ENCODE data around the gene ZFYVE9. TPM values are rescaled to one million over a fixed set of nuclear protein-coding genes. Genes with fewer than 3 reads are reported as not detected.
"Not testable (repeated sequence)": the region's sequence is repeated elsewhere in the genome, so short reads cannot be mapped to it uniquely, and the experiment has no call there.

The ZFYVE9 gene
- total RNA-seq, 1 experiment from 2014 or later, result 22.5 TPM

GRCh38 chr1:52186449-52186848 lies 44.6 kb downstream of the ZFYVE9 start:
- no peak for DNase-seq (ENCODE audit: low read depth)

GRCh38 chr1:52189898-52190480 lies 48.1 kb downstream of the ZFYVE9 start:
- no peak for DNase-seq (ENCODE audit: low read depth)

- no peak for DNase-seq (ENCODE audit: low read depth)
Observed at GRCh38 chr1:52190500-52191252, 48.8 kb downstream of the ZFYVE9 start.

GRCh38 chr1:52191395-52191965 lies 49.6 kb downstream of the ZFYVE9 start:
- no peak for DNase-seq (ENCODE audit: low read depth)

- no peak for DNase-seq (ENCODE audit: low read depth)
Observed at GRCh38 chr1:52192024-52192423, 50.1 kb downstream of the ZFYVE9 start.

GRCh38 chr1:52192436-52192835 lies 50.5 kb downstream of the ZFYVE9 start:
- DNase-seq (ENCODE audit: low read depth), result no peak

- no peak for DNase-seq (ENCODE audit: low read depth)
Observed at GRCh38 chr1:52193985-52194384, 52.1 kb downstream of the ZFYVE9 start.

- no peak for DNase-seq (ENCODE audit: low read depth)
Observed at GRCh38 chr1:52195161-52195560, 53.3 kb downstream of the ZFYVE9 start.

- DNase-seq (ENCODE audit: low read depth), result no peak
Observed at GRCh38 chr1:52203935-52204625, 62.2 kb downstream of the ZFYVE9 start.

- no peak for DNase-seq (ENCODE audit: low read depth)
Observed at GRCh38 chr1:52204696-52205095, 62.8 kb downstream of the ZFYVE9 start.

GRCh38 chr1:52206686-52207085 lies 64.8 kb downstream of the ZFYVE9 start:
- not testable (repeated sequence) for DNase-seq (ENCODE audit: low read depth)

- DNase-seq (ENCODE audit: low read depth), result no peak
Observed at GRCh38 chr1:52209429-52209828, 67.5 kb downstream of the ZFYVE9 start.

- peak; percentile 20 for DNase-seq (ENCODE audit: low read depth)
Observed at GRCh38 chr1:52210044-52210443, 68.2 kb downstream of the ZFYVE9 start.

- DNase-seq (ENCODE audit: low read depth), result no peak
Observed at GRCh38 chr1:52216907-52217458, 75.1 kb downstream of the ZFYVE9 start.

GRCh38 chr1:52225174-52225573 lies 83.3 kb downstream of the ZFYVE9 start:
- DNase-seq (ENCODE audit: low read depth), result no peak

GRCh38 chr1:52229494-52229893 lies 87.6 kb downstream of the ZFYVE9 start:
- no peak for DNase-seq (ENCODE audit: low read depth)

GRCh38 chr1:52233463-52233862 lies 91.6 kb downstream of the ZFYVE9 start:
- DNase-seq (ENCODE audit: low read depth), result no peak

GRCh38 chr1:52234014-52234413 lies 92.1 kb downstream of the ZFYVE9 start:
- no peak for DNase-seq (ENCODE audit: low read depth)

- no peak for DNase-seq (ENCODE audit: low read depth)
Observed at GRCh38 chr1:52234708-52235107, 92.8 kb downstream of the ZFYVE9 start.

GRCh38 chr1:52235646-52236045 lies 93.8 kb downstream of the ZFYVE9 start:
- DNase-seq (ENCODE audit: low read depth), result no peak

- peak; percentile 90 for DNase-seq (ENCODE audit: low read depth)
Observed at GRCh38 chr1:52237430-52237829, 95.5 kb downstream of the ZFYVE9 start.

- DNase-seq (ENCODE audit: low read depth), result peak; percentile 79
Observed at GRCh38 chr1:52238474-52238873, 96.6 kb downstream of the ZFYVE9 start.

All from HT1080 (cell line).